Epidermal melanocyte (primary cell): ENCODE data around the gene STBD1.
"Not testable (repeated sequence)": the region's sequence is repeated elsewhere in the genome, so short reads cannot be mapped to it uniquely, and the experiment has no call there.

Source experiments
- DNase-seq: peaks from one replicate; pipeline ENCODE4 v3.0.0; 2011; ENCODE audit warnings: low spot score; ENCODE audit not compliant: insufficient read length

STBD1 gene

GRCh38 chr4:76305971-76306881 is at the start of gene STBD1:
Gene STBD1, plus strand, starts transcription at chr4:76306733. Its CDS starts 37 bp downstream, at chr4:76306770.
- peak; percentile 56 for DNase-seq

- DNase-seq = no peak
Observed at GRCh38 chr4:76256968-76257367, 49.6 kb upstream of the STBD1 start.

- no peak for DNase-seq
Observed at GRCh38 chr4:76257824-76258223, 48.7 kb upstream of the STBD1 start.

GRCh38 chr4:76260571-76260970 is 46.0 kb upstream of the STBD1 start:
- DNase-seq = no peak

DNA sequence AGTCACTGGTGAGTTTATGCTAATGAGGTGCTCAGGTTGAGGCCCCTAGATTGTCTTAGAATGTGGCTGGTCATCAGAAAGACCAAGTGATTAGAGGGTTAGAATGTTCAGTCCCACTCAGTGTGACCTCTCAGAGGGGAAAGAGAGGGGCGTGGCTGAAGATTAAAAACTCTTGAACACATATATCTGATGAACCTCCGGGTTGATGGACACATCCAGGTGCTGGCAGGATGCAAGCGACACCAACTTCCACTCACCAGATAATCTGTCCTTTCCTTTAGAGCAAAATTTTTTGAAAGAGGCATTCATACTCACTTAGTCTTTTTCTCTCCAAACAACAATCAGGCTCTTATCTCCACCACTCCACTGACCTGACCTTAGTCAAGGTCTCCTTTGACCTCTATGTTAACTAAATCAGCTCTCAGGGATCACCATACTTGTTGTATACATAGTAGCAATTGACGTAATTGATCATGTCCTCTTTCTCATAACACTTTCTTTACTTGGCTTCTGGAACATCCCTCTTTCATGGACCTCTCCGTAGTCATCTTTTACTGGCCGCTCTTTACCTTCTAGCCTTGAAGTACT is 40.8 kb upstream of the STBD1 start:
- no peak for DNase-seq

DNA sequence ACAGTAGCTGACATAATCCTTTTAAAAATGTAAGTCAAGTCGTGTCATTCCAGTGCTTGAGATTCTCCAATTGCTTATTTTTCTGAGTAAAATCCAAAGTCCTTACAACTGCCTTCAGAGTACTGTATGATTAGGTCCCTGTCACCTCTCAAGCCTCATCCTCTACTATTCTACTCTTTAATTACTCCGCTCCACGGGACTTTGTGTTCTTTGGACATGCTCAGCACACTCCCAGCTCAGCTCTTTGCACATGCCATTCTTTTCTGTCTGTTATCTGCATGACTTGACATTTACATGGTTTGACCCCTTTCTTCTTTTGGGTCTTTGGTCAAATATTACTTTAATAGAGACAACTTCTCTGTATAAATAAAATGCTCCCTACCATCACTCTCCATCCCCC is 39.9 kb upstream of the STBD1 start:
- no peak for DNase-seq

GRCh38 chr4:76267811-76268210 is 38.7 kb upstream of the STBD1 start:
- DNase-seq = peak; percentile 23

DNA sequence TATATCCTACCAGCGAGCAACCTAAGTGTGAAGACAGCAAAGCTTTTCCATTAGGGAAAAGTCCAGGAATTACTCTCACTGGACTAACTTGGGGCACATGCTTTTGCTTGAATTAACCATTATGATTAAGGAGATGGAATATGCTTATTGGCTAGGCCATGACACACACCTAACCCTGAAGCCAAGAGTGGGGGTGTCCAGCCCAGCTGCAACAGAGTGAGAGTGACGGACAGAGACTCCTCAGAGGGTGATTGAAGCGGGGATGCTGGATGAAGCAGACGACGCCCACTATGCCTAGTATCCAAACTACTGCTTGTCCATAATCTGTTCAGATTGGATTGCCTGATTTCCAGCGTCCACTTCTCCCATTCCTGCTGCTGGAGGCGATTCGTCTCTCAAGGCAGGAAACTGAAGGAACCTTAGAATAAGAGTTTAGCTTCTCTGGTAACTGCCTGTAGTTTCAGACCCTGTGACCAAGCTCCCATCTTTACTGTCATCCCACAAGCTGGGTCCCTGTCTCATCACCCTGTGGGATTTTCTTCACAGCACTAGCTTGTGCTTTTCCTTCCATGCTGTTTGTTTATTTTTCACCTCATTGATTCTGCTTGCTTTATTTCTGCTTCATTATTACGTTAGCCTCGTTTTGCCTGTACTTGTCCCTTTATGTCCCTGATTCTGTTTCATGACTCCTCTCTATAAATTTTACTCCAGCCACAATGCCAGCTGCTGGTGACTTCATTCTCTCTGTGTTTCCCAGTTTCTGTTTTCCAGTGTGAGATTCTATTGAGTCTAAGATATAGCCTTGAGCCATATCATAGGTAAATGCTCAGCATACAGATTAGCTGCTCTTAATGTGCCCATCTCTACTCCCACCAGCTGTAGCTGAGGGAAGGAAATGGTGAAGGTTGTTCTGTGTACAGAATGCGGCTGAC is 36.0 kb upstream of the STBD1 start:
- no peak for DNase-seq

- DNase-seq = no peak
Observed at GRCh38 chr4:76271248-76271647, 35.3 kb upstream of the STBD1 start.

GRCh38 chr4:76272073-76272472 is 34.5 kb upstream of the STBD1 start:
- no peak for DNase-seq

GRCh38 chr4:76272582-76272981 is 34.0 kb upstream of the STBD1 start:
- DNase-seq = no peak

GRCh38 chr4:76272999-76273398 is 33.5 kb upstream of the STBD1 start:
- DNase-seq = no peak

DNA sequence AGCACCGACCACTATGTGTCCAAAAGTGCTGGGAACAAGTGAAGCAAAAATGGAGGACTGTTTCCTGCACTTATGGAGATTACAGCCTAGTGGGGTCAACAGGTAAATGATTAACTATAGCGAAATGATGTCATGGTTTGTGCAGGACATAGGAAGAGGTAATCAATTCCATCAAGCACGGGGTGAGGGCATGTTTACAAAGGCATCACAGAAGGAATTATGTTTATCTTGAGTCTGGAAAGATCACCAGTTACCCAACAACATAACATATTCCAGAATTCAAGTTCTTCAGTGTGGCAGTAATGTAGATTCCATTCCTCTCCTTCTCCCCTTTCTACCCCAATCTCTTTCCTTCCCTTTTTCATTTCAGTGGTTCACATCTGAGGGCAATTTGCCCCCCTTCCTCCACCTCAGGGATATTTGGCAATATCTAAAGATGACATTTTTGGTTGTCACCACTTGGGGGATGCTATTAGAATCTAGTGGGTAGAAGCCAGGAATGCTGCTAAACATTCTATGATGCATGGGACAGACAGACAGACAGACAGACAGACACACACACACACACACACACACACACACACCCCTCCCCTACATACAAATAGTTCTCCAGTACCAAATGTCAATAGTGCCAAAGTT is 30.9 kb upstream of the STBD1 start:
- no peak for DNase-seq

DNA sequence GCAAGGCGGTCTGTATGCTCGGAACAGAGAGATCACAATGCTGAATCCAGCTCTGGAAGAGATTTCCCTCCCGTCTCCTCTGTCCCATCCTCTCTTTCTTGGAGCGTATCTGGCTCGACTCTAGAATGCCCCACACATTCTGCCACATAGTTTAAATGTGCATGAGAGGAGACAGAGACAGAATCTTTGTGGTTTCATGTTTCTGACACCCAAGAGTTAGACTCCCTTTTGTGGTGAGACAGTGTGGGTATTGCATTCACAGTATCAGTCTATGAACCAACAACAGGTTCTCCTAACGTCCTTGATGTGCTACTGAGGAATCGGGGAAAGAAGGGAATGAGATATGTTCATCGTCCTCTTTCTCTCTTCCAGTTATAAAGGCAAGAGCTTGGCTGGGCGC is 29.7 kb upstream of the STBD1 start:
- no peak for DNase-seq

DNA sequence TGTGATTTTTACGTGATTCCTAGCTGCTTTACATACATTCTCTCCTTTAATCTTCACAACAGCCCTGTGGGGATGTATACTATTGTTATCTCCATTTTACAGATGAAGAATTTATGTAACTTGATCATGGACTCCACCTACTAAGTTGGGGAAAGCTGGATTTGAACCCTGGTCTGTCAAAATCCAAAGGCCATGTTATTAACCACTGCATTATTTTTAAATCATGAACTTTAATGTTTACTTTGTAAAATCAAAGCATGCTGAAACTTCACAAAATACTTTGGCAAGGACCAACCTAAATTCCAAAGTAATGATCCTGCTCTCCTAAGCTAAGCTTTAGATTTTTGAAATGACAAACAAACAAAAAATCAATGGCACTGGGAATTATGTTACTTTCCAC is 28.9 kb upstream of the STBD1 start:
- no peak for DNase-seq

DNA sequence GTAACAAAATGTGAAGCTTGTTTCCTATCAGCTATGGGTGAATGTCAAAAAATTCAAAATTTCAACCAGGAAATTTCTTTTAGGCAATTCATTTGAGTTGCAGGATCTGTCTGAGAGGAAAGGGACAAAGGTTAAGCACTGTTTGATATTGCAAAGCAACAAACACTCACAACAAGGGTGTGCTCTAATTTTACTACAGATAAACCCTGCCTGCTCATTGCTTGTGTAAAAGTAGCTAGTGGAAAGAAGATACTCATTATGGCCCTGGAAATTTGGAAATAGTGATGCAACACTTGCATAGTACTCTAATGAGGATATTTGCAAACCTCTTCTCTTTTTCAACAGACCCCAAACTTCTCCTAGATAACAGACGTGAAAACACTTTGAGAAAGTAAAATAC is 27.9 kb upstream of the STBD1 start:
- DNase-seq = no peak

DNA sequence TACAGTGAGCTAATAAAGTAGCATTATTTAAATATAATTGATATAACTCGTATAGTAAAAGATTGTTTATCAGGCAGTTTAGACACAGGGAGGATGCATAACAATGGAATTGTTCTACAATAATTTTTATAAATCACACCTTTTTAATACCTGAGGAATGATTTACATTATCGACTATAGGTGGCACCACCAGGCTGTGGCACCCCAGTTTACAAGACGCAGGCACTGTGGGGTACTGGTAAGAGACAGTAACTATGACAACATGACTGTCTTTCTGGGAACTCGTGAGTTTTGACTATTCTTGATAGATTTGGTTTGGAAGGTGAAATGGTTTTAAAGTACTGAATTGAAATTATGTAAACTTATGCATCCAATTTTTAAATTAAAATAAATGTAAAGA is 27.1 kb upstream of the STBD1 start:
- no peak for DNase-seq

DNA sequence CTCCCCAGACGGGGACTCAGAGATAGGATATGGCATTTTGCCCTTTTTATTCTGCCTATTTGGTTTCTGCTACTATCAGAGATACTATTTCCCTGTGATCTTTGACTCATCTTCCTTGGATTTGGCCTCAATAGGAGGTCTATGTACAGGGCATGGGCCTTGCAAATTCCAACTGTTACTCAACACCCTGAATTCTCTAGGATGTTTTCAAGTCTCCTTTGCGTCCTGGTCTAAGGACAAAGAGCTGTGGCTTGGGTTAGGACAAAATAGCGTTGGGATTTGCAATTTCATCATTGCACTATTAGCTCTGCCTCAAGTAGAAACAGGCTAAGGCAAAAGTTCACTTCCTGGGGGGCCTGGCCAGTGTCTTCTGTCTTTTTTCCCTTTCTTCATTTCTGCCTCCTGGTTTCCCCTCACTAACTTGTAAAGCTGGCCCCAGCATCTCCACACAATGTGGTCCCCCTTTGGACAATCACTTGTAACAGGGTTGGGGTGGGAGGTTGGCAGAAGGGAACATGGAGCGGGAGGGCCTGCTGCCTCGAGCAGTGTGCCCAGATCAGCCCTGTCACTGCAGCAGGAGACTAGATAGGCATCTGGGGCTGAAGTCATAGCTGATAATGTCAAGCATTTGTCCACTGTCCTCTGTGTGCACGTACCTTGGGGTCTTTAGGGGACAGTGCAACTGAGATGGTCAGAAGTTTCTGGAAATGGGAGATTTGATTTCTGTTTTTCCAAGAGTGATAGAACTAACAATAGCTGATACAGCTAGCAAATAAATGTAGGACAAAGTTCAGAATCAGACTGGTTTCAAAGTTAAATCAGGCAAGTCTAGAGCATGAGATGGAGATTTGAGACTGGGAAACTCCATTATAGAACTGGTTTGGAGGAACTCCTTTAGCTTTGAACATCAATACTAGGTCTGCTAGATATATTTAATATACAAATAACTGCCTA is 25.8 kb upstream of the STBD1 start:
- DNase-seq = no peak

DNA sequence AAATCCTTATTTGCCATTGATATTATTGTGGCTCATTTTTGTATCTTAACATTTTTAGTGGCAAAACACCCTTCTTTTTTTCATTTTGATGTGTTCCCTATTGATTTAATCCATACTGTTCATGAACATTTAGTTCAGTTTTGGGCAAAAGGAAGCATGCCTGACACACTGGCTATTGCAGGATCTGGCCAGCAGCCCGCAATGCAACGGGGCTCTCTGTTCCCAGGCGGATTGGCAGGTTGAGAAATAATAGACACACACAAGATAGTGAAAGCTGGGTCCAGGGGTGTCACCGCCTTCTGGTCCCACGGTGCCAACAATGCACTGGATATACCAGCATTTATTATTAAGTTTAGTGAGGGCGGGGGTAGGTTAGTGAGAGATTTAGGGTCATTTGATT is 24.9 kb upstream of the STBD1 start:
- DNase-seq = not testable (repeated sequence)
